ENCODE data around the gene DPP6. TPM values are rescaled to one million over a fixed set of nuclear protein-coding genes. Genes with fewer than 3 reads are reported as not detected.

DPP6 gene
- total RNA-seq, 1 donor = under 0.01 TPM

- no peak overlapping the region for H3K4me3 ChIP-seq (ENCODE audit: low read depth, low read length)
- no peak for DNase-seq (ENCODE audit: low read depth)
- TF ChIP-seq, protein P1, sequence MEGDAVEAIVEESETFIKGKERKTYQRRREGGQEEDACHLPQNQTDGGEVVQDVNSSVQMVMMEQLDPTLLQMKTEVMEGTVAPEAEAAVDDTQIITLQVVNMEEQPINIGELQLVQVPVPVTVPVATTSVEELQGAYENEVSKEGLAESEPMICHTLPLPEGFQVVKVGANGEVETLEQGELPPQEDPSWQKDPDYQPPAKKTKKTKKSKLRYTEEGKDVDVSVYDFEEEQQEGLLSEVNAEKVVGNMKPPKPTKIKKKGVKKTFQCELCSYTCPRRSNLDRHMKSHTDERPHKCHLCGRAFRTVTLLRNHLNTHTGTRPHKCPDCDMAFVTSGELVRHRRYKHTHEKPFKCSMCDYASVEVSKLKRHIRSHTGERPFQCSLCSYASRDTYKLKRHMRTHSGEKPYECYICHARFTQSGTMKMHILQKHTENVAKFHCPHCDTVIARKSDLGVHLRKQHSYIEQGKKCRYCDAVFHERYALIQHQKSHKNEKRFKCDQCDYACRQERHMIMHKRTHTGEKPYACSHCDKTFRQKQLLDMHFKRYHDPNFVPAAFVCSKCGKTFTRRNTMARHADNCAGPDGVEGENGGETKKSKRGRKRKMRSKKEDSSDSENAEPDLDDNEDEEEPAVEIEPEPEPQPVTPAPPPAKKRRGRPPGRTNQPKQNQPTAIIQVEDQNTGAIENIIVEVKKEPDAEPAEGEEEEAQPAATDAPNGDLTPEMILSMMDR (IDR thresholded peaks at IDR 0.05; ENCODE audit: insufficient read depth, low read depth, low read length) = no peak
Measured at GRCh38 chr7:154353355-154353767, 301.2 kb downstream of the DPP6 start.

DNA sequence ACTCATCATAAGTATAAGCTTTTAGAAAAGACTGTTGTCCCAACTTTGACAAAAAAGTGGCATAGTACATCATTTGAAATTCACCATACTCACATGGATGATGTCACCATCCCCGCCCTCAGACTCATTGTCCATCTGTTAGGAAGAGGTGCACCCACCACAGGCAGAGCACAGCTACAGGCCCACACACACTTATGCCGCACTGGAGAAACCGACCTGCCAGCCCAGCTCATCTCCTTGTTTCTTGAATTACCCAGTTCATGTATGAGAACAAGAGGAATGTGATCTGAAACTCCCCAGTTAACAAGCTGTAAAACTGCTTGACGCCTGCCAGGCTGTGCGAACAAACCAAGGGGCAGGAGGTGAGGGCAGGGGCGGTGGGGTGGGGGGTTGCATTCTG is 312.0 kb downstream of the DPP6 start:
- H3K4me3 ChIP-seq (ENCODE audit: low read depth, low read length) = no peak overlapping the region
- TF ChIP-seq, protein P1 (IDR thresholded peaks at IDR 0.05; ENCODE audit: insufficient read depth, low read depth, low read length) = no peak
- no peak for DNase-seq (ENCODE audit: low read depth)

GRCh38 chr7:154371424-154371823 is 319.2 kb downstream of the DPP6 start:
- no peak for DNase-seq (ENCODE audit: low read depth)
- H3K4me3 ChIP-seq (ENCODE audit: low read depth, low read length) = no peak overlapping the region
- TF ChIP-seq, protein P1 (IDR thresholded peaks at IDR 0.05; ENCODE audit: insufficient read depth, low read depth, low read length) = no peak

DNA sequence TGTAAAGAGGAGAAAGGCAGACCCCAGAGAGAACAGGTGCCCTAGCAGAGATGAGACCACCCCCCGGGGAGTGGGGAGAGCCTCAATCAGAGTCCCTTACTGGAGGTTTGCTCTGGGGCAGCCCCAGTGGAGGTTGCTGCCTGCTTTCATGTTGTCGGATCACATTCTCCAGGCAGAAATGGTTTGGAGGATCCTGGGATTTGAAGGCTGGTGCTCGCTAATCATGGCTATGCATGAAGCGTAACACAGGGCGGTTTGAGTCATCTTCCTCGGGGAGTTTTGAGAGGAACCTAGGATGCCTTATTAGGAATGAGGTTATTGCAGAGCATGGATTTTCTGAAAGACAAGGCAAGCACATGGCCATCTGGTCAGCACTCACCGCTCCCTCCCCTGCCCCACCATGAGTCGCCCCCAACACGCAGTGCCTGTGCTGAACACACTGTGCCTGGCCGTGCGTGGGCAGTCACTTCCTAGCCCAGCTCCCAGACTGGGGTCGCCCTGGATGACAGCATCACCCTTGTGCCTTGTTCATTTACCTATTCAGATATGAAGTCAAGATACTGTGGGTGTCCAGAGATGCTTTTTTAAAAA is 319.9 kb downstream of the DPP6 start:
- TF ChIP-seq, protein P1 (IDR thresholded peaks at IDR 0.05; ENCODE audit: insufficient read depth, low read depth, low read length) = no peak
- DNase-seq (ENCODE audit: low read depth) = no peak
- H3K4me3 ChIP-seq (ENCODE audit: low read depth, low read length) = no peak overlapping the region

GRCh38 chr7:154373956-154374355 is 321.8 kb downstream of the DPP6 start:
- H3K4me3 ChIP-seq (ENCODE audit: low read depth, low read length) = no peak overlapping the region
- TF ChIP-seq, protein P1 (IDR thresholded peaks at IDR 0.05; ENCODE audit: insufficient read depth, low read depth, low read length) = no peak
- DNase-seq (ENCODE audit: low read depth) = no peak

DNA sequence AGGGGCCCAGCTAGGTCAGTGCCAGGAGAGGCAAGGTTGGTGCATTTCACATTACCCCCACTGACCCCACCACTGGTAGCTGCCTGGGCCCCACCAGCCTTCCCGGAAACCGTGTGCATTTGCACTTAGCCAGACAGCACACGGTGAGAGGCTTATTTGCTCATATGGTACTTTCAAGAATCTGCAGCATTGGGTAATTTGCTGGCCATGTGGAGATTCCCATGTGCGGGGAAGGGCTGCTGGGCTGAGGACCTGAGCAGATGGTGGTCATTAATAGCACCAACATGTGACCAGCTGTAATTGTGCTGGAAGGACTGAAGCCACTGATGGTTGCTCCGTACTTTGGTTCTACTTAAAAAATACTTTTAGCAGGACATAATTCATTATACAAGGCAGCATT is 323.8 kb downstream of the DPP6 start:
- no peak overlapping the region for H3K4me3 ChIP-seq (ENCODE audit: low read depth, low read length)
- DNase-seq (ENCODE audit: low read depth) = no peak
- TF ChIP-seq, protein P1 (IDR thresholded peaks at IDR 0.05; ENCODE audit: insufficient read depth, low read depth, low read length) = no peak

GRCh38 chr7:154380771-154381170 is 328.6 kb downstream of the DPP6 start:
- TF ChIP-seq, protein P1 (IDR thresholded peaks at IDR 0.05; ENCODE audit: insufficient read depth, low read depth, low read length) = no peak
- no peak overlapping the region for H3K4me3 ChIP-seq (ENCODE audit: low read depth, low read length)
- no peak for DNase-seq (ENCODE audit: low read depth)
